NCI-H2196 treated with DMSO at 0.1 percent for 48 hours (cell line): ENCODE measurements around the gene GFPT2.
A peak's percentile ranks its signal among the peaks of the same experiment; 100 is the strongest.

Experiments used
- DNase-seq: peaks from one replicate; lab custom pipeline; 2025; ENCODE audit not compliant: unreplicated experiment; lab: John Stamatoyannopoulos, UW

Gene GFPT2

GRCh38 chr5:180353048-180353979 lies at the start of gene GFPT2:
GFPT2 (minus strand) TSS chr5:180353336; CDS start chr5:180353217, 119 bp downstream.
- DNase-seq = peak; percentile 66

- no peak for DNase-seq
Observed at GRCh38 chr5:180402716-180403115, 49.6 kb upstream of the GFPT2 start.

DNA sequence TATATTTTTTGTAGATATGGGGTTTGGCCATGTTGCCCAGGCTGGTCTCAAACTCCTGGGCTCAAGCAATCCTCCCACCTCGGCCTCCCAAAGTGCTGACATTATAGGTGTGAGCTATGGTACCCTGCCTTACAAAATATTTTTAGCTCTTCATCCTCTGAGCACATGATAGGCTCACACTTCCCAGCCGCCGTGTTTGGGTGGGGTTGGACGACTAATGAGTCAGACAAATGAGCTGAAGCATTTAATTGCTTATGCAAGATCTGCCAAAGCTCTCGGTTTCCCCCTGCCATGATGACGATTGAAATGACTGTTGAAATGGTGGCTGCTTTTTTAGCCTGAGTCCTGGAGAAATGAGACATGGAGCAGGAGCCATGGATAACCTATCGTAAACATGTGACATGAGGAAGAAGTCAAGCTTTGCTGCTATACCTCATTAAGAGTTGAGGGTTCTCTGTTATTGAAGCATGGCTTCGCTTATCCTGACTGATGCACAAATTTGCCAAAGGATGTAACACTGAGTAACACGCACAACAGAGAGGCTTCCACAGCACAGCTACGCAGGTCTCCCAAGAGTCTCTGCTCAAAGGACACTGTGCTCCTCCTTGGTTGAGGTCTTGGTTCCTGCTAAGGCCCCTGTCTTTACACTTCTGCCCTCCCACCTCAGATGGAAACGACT lies 48.2 kb upstream of the GFPT2 start:
- no peak for DNase-seq

GRCh38 chr5:180400416-180400815 lies 47.3 kb upstream of the GFPT2 start:
- DNase-seq = no peak

DNA sequence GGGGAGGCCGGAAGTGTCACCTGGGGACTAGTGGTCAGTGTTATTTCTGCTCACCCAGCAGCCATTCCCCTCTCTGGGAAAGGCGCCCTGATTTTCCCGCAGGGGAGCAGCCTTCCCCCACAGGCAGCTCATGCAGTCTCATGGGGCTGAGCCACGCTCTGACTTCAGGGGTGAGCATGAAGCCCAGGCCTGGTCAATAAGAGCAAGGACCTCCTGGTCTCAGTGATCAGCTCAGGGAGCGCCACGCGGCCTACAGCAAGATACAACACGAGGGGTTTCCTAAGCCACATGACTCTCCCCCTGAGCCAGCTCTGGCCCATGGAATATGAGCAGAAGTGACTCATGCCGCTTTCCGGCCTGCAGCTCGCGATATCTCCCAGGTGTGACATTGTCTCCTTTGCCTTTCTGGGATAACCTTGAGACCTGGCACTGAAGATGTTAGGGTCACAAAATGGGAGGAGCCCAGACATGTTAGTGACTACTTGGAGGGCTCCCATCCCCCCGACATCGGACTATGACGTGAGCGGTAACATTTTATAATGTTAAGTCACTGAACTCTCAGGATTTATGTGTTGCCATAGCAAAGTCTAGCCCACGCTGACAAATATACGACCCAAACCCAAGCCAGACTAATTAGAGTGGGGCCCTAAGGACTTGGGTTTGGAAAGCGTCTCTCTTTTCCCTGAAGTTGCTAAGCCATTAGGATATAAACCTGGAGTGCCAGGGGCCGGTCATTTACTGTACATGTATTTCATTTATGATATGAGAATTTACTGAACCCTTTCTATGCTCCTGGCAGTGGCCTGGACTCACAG lies 46.5 kb upstream of the GFPT2 start:
- DNase-seq = no peak

DNA sequence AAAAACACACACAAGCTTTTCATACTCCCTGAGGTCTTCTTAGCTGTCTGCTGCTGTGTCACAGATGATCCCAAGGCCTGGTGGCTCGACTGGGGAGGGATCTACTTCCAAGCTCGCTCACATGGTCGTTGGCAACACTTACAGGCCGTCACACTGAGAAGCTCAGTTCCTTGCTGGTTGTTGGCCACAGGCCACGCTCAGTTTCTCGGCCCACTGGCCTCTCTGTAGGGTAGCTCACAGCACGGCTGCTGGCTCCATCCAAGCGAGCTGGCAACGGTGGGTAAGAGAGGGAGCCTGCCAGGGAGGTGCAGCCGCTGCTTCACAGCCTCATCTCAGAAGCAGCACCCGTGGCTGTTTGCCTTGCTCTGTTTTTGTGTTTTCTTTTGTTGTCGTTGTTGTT lies 43.8 kb upstream of the GFPT2 start:
- DNase-seq = no peak

DNA sequence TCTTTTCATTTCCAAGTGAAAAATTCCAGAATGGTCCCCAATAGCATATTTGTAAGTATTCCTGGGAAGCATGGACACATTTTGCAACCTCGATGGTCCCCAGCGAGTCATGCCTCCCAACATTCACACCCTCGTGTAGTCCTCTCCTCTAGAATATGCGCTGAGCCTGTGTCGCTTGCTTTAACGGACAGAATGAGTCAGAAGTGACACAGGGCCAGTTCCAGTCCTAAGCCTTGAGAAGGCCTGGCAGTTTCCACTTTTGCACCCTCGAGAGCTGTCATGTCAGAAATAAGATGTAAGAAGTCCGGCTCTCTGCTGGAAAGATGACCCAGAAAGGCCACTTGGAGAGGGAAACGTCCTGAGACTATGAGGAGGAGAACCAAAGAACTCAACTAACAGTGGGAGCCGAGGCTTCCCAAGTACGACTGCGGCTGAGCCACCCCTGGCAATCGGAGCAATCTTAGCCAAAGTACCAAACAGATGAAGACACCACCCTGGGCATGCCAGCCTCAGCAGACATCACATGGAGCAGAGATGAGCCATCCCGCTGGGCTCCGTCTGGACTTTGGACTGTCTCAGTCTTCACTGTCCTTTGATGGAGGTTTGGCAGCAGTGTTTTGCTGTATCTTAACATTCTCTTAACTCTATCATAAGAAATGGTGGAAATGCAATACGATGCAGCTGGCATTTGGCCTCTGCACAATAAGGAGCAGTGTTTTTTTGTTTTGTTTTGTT lies 42.6 kb upstream of the GFPT2 start:
- DNase-seq = no peak

GRCh38 chr5:180394031-180394636 lies 41.0 kb upstream of the GFPT2 start:
- DNase-seq = no peak

- no peak for DNase-seq
Observed at GRCh38 chr5:180391276-180391675, 38.1 kb upstream of the GFPT2 start.

GRCh38 chr5:180390441-180391190 lies 37.5 kb upstream of the GFPT2 start:
- DNase-seq = no peak

DNA sequence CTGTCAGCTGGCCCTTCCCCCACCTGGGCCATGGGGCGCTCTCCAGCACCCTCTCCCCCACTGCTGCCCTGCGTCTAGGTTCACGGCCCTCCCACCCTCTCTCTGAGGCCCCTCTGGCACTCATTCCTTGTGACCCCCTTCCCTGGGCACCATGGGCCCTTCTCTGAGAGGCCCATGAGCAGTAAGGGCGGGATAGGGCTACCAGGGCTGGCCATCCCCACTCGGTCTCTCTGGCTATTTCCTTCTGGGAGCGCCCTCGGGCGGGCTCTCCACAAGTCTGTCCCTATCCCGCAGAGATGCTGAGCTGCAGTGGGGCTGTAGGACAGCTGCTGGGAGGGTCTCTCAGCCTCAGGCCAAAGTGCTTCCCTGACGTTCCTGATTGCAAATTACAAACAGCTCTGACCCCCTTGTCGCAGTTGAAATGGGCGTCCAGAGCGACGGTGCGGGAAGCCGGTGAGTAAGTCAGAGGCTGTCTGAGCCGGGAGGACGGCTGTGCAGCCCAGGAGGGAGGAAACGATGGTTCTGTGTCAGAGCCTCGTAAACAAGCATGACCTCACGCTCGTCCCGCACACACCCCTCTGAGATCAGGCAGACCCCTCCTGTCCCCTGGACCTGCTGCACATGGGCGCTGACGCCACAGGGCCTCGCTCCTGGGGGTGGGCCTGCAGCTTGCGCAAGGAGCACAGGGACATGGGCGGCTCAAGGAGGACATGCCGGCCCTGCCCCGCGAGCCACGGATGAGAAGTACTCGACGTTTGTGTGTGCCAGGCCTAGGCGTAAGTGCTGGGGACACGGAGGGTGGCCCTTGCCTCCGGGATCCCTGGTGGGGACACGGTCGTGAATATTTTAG lies 36.3 kb upstream of the GFPT2 start:
- no peak for DNase-seq

- DNase-seq = no peak
Observed at GRCh38 chr5:180387798-180388197, 34.7 kb upstream of the GFPT2 start.

DNA sequence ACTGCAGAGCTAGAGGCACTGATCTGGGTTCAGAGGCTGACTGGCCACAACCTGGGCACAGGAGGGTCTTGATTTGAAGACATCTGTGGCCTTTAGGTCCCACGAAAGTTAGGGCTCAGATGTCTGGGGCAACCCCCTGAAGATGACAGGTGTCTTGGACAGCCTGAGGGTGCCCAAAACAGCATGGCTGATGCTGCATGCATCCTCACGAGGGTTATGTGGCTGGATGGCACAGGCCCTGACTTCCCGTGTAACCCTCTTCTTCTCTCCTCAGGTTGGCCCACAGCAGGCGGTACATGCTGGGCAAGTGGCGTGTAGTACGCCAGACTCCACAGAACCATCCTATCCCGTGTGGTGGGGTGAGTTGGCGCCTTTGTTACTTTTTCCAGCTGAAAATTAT lies 29.8 kb upstream of the GFPT2 start:
- no peak for DNase-seq

GRCh38 chr5:180381851-180382480 lies 28.8 kb upstream of the GFPT2 start:
- no peak for DNase-seq

DNA sequence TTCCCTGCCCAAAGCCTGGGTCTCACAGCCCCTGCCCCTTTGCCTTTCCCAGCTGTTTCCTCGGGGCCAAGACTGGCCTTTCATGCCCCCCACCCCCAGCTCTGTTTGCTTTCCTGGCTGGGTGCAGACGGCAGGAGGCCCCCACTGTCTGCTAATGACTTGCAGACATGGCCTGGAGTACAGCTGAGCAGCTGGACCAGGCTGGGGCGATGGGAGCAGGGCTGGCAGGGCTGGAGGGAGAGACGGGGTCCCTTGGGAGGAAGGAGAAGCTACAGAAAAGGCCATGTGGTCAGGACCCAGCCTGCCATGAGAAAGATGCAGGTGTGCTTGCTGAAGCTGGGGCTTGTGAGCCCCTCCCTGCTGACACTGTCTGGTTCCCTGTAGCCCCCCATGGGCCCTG lies 28.3 kb upstream of the GFPT2 start:
- DNase-seq = no peak

GRCh38 chr5:180380856-180381255 lies 27.7 kb upstream of the GFPT2 start:
- no peak for DNase-seq

DNA sequence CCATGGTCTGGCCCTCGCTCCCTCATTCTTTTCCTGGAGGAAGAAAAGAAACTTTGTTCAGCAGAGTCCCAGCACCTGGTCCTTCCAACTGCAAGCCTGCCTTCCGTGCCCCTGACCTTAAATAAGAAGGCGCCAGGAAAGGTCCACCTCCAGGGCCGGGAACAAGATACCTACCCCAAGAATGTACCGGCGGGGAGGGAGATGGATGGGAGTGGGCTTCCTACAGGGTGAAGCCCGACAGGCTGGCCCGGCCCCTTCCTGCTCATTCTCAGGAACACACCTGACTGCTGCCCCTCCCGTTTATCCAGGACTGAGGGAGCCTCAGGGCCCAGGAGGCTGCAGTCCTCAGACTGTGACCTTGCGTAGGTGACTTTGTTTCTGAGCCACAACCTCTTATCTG lies 27.3 kb upstream of the GFPT2 start:
- DNase-seq = no peak

GRCh38 chr5:180379355-180380070 lies 26.4 kb upstream of the GFPT2 start:
- no peak for DNase-seq
